Body of pancreas (tissue), 4 donors: ENCODE results near the gene SHOC2. TPM values are rescaled to one million over a fixed set of nuclear protein-coding genes. Genes with fewer than 3 reads are reported as not detected.

ENCODE experiments used
- ATAC-seq: fragments of 150-250 bp; one replicate; pipeline ENCODE4 v1.9.1; 2016
- DNase-seq, 4 donors: peaks; one replicate each; pipeline ENCODE4 v3.0.0-alpha.2; 2019
- H3K27ac ChIP-seq, 4 donors: fragments of 200-600 bp; sonication (generic); 1 replicate in 3 of 4; 2 replicates in 1 of 4; pipeline versions ENCODE4 v1.5.1 to v1.6.1; 2016 to 2019; ENCODE audit warnings: mild to moderate bottlenecking in 1 of 4, mixed read lengths in 1 of 4, moderate library complexity in 1 of 4
- H3K27me3 ChIP-seq, 2 donors: fragments of 200-600 bp; sonication (generic); one replicate each; pipeline ENCODE4 v1.6.0; 2016; ENCODE audit warnings: mild to moderate bottlenecking in 1 of 2
- H3K36me3 ChIP-seq, 2 donors: fragments of 200-600 bp; sonication (generic); replicated peaks in 1 of 2; 2 replicates each; pipeline ENCODE4 v1.5.1; 2016; ENCODE audit warnings: low read depth in 2 of 2; ENCODE audit not compliant: insufficient read depth in 1 of 2
- H3K4me1 ChIP-seq: fragments of 200-600 bp; sonication (generic); one replicate; pipeline ENCODE4 v1.6.0; 2016
- H3K4me3 ChIP-seq, 2 donors: fragments of 200-600 bp; sonication (generic); 1 replicate in 1 of 2; 2 replicates in 1 of 2; pipeline ENCODE4 v1.5.1; 2016 to 2019
- H3K9me3 ChIP-seq, 3 donors: fragments of 200-600 bp; sonication (generic); 1 replicate in 2 of 3; 2 replicates in 1 of 3; pipeline ENCODE4 v1.5.1; 2016
- POLR2A ChIP-seq, 3 donors: fragments of 450-650 bp; IDR thresholded peaks; one replicate each; pipeline ENCODE4 v1.6.1; 2016; ENCODE audit warnings: antibody characterized with exemption in 3 of 3, mild to moderate bottlenecking in 2 of 3
- WGBS, 2 donors: methylation state at CpG; one replicate each; pipeline ENCODE4 v1.1.5; 2017; 5-methylcytosine and 5-hydroxymethylcytosine counted together
- intact Hi-C: fragments of 100-400 bp; cut with DNase I; formaldehyde crosslinking; loops from one replicate; pipeline ENCODE4 v1.15.1; 2023
- total RNA-seq, 2 donors: library from RNA; depleted of rRNA; stranded (reverse); fragments of >200 nt; gene quantifications; one replicate each; pipeline ENCODE4 v1.1.0, GENCODE V29; 2016
- TF ChIP-seq, protein P1 (sequence below), 7 experiments: fragments of 450-650 bp in 4 of 7; fragments of 200-600 bp in 3 of 7; sonication (generic) in 3 of 7; IDR thresholded peaks; one replicate each; pipeline ENCODE4 v1.5.1; 2016 to 2019; ENCODE audit warnings: antibody characterized with exemption in 7 of 7

Gene SHOC2
- total RNA-seq, 2 donors from 2014 or later: 24.1 to 26.0 TPM

DNA sequence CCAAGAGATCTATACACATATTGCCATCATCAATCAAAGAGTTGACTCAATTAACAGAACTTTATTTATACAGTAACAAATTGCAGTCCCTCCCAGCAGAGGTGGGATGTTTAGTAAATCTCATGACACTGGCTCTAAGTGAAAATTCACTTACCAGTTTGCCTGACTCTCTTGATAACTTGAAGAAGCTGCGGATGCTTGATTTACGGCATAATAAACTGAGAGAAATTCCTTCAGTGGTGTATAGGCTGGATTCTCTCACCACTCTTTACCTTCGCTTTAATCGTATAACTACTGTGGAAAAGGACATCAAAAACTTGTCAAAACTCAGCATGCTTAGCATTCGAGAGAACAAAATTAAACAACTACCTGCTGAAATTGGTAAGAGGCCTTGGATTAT is 45.3 kb downstream of the SHOC2 start:
- no peaks in the 10 kb centered on the region for H3K36me3 ChIP-seq
- WGBS, 2 donors: 89 to 94% methylated on average over 5 of the region's 5 CpGs
- H3K9me3 ChIP-seq: no peaks in the 10 kb centered on the region
- H3K4me1 ChIP-seq: peaks cover 28% of the 10 kb centered on the region
- intact Hi-C loops: no loop called here
- H3K27ac ChIP-seq: no peak overlapping the region
- H3K27me3 ChIP-seq: no peaks in the 10 kb centered on the region
- no peak overlapping the region for H3K4me3 ChIP-seq
- no peak for DNase-seq
- TF ChIP-seq POLR2A (IDR thresholded peaks at IDR 0.05): no peak
- TF ChIP-seq, protein P1, sequence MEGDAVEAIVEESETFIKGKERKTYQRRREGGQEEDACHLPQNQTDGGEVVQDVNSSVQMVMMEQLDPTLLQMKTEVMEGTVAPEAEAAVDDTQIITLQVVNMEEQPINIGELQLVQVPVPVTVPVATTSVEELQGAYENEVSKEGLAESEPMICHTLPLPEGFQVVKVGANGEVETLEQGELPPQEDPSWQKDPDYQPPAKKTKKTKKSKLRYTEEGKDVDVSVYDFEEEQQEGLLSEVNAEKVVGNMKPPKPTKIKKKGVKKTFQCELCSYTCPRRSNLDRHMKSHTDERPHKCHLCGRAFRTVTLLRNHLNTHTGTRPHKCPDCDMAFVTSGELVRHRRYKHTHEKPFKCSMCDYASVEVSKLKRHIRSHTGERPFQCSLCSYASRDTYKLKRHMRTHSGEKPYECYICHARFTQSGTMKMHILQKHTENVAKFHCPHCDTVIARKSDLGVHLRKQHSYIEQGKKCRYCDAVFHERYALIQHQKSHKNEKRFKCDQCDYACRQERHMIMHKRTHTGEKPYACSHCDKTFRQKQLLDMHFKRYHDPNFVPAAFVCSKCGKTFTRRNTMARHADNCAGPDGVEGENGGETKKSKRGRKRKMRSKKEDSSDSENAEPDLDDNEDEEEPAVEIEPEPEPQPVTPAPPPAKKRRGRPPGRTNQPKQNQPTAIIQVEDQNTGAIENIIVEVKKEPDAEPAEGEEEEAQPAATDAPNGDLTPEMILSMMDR (IDR thresholded peaks at IDR 0.05): no peak
- ATAC-seq: no peak

DNA sequence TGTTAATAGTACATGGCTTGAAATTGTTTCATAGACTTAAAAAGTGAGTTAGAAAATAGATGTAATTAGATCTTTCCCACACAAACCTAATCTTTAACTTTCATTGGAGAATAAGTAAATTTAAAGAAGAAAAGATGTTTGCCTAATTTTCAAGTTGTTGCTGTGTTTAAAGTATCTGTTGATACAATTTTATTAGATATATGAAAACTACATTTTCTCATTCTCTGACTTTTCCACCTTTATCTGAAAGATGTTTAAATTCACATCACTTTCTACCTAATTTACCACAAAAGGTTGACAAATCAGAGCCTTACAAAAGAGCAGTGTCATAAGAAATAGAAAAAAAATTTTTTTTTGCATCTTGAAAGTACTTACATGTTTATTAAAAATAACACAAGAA is 45.8 kb downstream of the SHOC2 start:
- ATAC-seq (no peak), DNase-seq (no peak)
- no peaks in the 10 kb centered on the region for H3K9me3 ChIP-seq
- no peak overlapping the region for H3K4me3 ChIP-seq
- H3K4me1 ChIP-seq: peaks cover 22% of the 10 kb centered on the region
- intact Hi-C loops: no loop called here
- no peak overlapping the region for H3K27ac ChIP-seq
- TF ChIP-seq POLR2A (IDR thresholded peaks at IDR 0.05): no peak
- TF ChIP-seq, protein P1 (IDR thresholded peaks at IDR 0.05): no peak
- no peaks in the 10 kb centered on the region for H3K27me3 ChIP-seq
- no peaks in the 10 kb centered on the region for H3K36me3 ChIP-seq

GRCh38 chr10:110966146-110966545 is 46.7 kb downstream of the SHOC2 start:
- WGBS, 2 donors: 83 to 94% methylated on average over 1 of the region's 1 CpG

GRCh38 chr10:110967009-110967630 is 47.7 kb downstream of the SHOC2 start:
- Histone ChIP-seq H3K9me3 (no peaks in the 10 kb centered on the region), H3K27me3 (no peaks in the 10 kb centered on the region), H3K4me1 (peaks cover 12% of the 10 kb centered on the region), H3K4me3 (no peak overlapping the region), H3K27ac (no peak overlapping the region), H3K36me3 (no peaks in the 10 kb centered on the region)
- WGBS, 2 donors: 79 to 83% methylated on average over 3 of the region's 3 CpGs
- no peak for DNase-seq
- no peak for ATAC-seq
- intact Hi-C loops: no loop called here
- TF ChIP-seq, protein P1 (IDR thresholded peaks at IDR 0.05): no peak
- TF ChIP-seq POLR2A (IDR thresholded peaks at IDR 0.05): no peak

More at GRCh38 chr10:110966146-110966545, 46.7 kb downstream of the SHOC2 start:
- Histone ChIP-seq H3K27ac (no peak overlapping the region), H3K36me3 (no peaks in the 10 kb centered on the region), H3K27me3 (no peaks in the 10 kb centered on the region), H3K9me3 (no peaks in the 10 kb centered on the region), H3K4me3 (no peak overlapping the region), H3K4me1 (peaks cover 14% of the 10 kb centered on the region)
- TF ChIP-seq, protein P1 (IDR thresholded peaks at IDR 0.05): no peak
- no peak for TF ChIP-seq POLR2A (IDR thresholded peaks at IDR 0.05)
- intact Hi-C loops: no loop called here
- DNase-seq (no peak), ATAC-seq (no peak)

DNA sequence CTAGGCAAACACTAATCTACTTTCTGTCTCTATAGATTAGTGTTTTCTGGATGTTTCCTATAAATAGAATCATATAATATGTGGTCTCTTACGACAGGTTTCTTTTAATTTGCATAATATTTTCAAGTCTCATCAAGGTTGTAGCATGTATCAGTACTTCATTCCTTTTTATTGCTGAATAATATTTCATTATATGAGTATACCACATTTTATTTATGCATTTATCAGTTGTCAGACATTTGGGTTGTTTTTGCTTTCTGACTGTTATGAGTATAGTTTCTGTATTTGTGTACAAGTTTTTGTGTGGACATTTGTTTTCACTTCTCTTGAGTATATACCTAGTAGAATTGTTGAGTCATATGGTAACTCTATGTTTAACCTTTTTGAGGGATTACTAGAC is 48.2 kb downstream of the SHOC2 start:
- 0 to 2% methylated on average over 1 of the region's 1 CpG for WGBS, 2 donors
- Histone ChIP-seq H3K27ac (no peak overlapping the region), H3K4me1 (peaks cover 12% of the 10 kb centered on the region), H3K9me3 (no peaks in the 10 kb centered on the region), H3K36me3 (no peaks in the 10 kb centered on the region), H3K27me3 (no peaks in the 10 kb centered on the region), H3K4me3 (no peak overlapping the region)
- ATAC-seq: no peak
- TF ChIP-seq, protein P1 (IDR thresholded peaks at IDR 0.05): no peak
- TF ChIP-seq POLR2A (IDR thresholded peaks at IDR 0.05): no peak
- intact Hi-C loops: no loop called here
- DNase-seq: no peak
